SHP77 treated with DMSO at 0.1 percent for 48 hours (cell line): ENCODE results near the gene L3HYPDH.
"Not testable (repeated sequence)": the region's sequence is repeated elsewhere in the genome, so short reads cannot be mapped to it uniquely, and the experiment has no call there.

Source experiments
- DNase-seq: peaks from one replicate; lab custom pipeline; 2025; lab: John Stamatoyannopoulos, UW

The L3HYPDH gene

GRCh38 chr14:59478540-59478939 lies 5.7 kb downstream of the L3HYPDH start:
- no peak for DNase-seq

- no peak for DNase-seq
Measured at GRCh38 chr14:59475709-59476108, 8.5 kb downstream of the L3HYPDH start.

GRCh38 chr14:59474172-59474571 lies 10.0 kb downstream of the L3HYPDH start:
- DNase-seq = no peak

GRCh38 chr14:59465316-59466135 lies 18.7 kb downstream of the L3HYPDH start, which contains the start of gene GPR135:
TSS of gene GPR135 (minus strand) at chr14:59465380. CDS start at chr14:59465226, 154 bp downstream.
- DNase-seq = no peak

GRCh38 chr14:59464486-59465315 lies 19.5 kb downstream of the L3HYPDH start:
- DNase-seq = no peak

- no peak for DNase-seq
Measured at GRCh38 chr14:59463787-59464485, 20.3 kb downstream of the L3HYPDH start.

GRCh38 chr14:59461891-59462290 lies 22.3 kb downstream of the L3HYPDH start:
- no peak for DNase-seq

GRCh38 chr14:59460378-59460777 lies 23.8 kb downstream of the L3HYPDH start:
- no peak for DNase-seq

- DNase-seq = no peak
Measured at GRCh38 chr14:59458486-59458885, 25.7 kb downstream of the L3HYPDH start.

GRCh38 chr14:59455411-59455810 lies 28.8 kb downstream of the L3HYPDH start:
- DNase-seq = no peak

- no peak for DNase-seq
Measured at GRCh38 chr14:59454139-59454538, 30.1 kb downstream of the L3HYPDH start.

- DNase-seq = no peak
Measured at GRCh38 chr14:59451849-59452248, 32.4 kb downstream of the L3HYPDH start.

GRCh38 chr14:59450716-59451115 lies 33.5 kb downstream of the L3HYPDH start:
- no peak for DNase-seq

GRCh38 chr14:59448673-59449072 lies 35.5 kb downstream of the L3HYPDH start:
- DNase-seq = not testable (repeated sequence)

GRCh38 chr14:59439256-59439965 lies 44.8 kb downstream of the L3HYPDH start:
- DNase-seq = no peak

GRCh38 chr14:59438195-59438647 lies 46.0 kb downstream of the L3HYPDH start:
- DNase-seq = no peak

GRCh38 chr14:59435987-59436386 lies 48.2 kb downstream of the L3HYPDH start:
- DNase-seq = no peak

- DNase-seq = no peak
Measured at GRCh38 chr14:59435101-59435500, 49.1 kb downstream of the L3HYPDH start.

- DNase-seq = no peak
Measured at GRCh38 chr14:59429790-59430189, 54.4 kb downstream of the L3HYPDH start.

GRCh38 chr14:59428581-59429012 lies 55.6 kb downstream of the L3HYPDH start:
- no peak for DNase-seq
